SKM-1 (cell line): ENCODE measurements around the gene SPATA13.
"Not testable (repeated sequence)": the region's sequence is repeated elsewhere in the genome, so short reads cannot be mapped to it uniquely, and the experiment has no call there.

ENCODE experiments used
- DNase-seq: peaks from one replicate; lab custom pipeline; 2025; ENCODE audit not compliant: unreplicated experiment; lab: John Stamatoyannopoulos, UW

The SPATA13 gene

GRCh38 chr13:24194447-24194846, 33.9 kb downstream of the SPATA13 start:
- no peak for DNase-seq

GRCh38 chr13:24195626-24196025, 35.1 kb downstream of the SPATA13 start:
- DNase-seq: no peak

DNA sequence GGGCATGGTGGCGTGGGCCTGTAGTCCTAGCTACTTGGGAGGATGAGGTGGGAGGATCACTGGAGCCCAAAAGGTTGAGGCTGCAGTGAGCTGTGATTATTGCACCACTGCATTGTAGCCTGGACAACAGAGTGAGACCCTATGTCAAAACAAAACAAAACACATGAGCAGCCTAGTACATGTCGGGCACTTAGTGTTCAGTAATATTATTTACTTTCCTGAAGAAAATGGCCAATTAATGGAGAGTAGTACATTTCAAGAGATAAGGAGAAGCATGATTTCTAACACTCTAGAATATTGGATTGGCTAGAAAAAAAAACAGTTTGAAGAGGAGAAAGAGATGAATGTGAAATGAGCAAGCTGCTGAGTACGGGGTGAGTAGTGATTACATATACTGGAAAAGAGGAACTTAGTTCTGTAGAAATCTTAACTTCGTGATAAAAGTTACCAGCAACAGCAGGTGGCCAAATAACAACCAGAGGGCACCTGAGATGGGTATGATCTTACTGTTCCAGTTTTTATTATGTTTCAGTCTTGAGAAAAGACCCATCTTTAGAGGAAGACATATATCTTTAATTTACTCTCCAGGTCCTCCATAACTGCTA, 36.2 kb downstream of the SPATA13 start:
- DNase-seq: no peak

GRCh38 chr13:24199016-24199415, 38.5 kb downstream of the SPATA13 start:
- no peak for DNase-seq

- DNase-seq: no peak
Observed at GRCh38 chr13:24202215-24202614, 41.7 kb downstream of the SPATA13 start.

GRCh38 chr13:24203273-24203672, 42.8 kb downstream of the SPATA13 start:
- no peak for DNase-seq

GRCh38 chr13:24203811-24204210, 43.3 kb downstream of the SPATA13 start:
- no peak for DNase-seq

DNA sequence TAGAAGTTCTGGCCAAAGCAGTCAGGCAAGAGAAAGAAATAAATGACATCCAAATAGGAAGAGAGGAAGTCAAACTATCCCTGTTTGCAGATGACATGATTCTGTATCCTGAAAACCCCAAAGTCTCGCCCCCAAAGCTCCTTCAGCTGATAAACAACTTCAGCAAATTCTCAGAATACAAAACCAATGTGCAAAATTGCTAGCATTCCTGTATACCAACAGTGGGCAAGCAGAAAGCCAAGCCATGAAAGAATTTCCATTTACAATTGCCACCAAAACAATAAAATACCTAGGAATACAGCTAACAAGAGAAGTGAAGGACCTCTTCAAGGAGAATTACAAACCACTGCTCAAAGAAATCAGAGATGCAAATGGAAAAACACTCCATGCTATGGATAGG, 44.6 kb downstream of the SPATA13 start:
- not testable (repeated sequence) for DNase-seq

DNA sequence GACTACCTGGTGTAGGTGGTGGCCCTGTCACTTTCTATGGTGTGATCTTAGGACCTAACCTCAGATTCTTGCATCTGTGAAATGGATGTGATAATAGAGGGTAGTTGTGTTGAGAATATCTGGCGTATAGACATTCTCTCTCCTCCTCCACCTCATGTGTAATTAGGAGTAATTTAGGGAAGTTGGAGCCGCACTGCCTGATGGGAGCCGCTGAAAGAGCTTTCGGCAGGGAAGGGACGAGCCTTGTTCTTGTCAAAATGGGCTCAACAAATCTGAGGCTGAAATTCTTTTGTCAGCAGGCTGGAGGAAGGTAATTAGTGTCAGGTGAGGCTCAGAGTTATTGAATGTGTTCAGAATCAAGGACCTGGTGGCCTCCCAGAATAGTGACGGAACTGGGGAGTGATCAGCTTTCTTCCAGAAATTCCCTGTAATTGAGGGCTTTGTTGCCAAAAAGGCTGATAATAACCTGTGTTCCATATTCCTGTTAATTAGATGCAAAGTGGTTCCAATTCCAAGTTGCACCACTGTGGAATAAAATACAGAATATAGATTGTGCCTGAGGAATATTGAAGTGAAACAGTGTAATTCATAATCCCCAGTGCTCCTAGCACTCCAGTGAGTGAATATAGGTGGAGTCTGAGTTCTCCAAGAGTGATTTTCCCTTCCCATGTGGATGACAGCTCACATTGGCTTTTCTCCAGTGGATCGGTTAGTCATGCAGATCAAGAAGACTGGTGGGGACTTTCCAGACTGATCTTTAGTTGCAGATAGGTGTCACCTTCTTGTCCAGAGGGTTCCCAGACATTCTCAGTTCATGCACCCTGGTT, 47.5 kb downstream of the SPATA13 start:
- DNase-seq: no peak

DNA sequence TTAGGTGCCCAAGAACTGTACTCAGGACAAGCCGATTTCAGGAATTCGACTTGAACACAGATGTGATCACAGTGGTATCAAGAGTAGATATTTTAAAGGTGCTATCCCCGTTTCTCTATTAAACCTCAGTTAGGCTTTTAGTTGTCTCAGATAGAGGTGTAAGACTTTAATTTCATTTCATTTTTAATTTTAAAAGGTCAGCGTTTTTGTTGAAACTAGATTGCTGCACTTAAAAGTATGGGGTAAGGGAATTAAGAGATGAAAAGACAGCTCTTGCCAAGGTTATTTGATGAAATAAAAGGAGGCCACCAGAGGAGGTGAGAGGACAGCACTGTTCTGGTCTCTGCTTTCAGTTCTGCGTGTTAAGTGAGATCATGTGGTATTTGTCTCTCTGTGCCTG, 48.6 kb downstream of the SPATA13 start:
- DNase-seq: no peak

- DNase-seq: no peak
Observed at GRCh38 chr13:24212254-24212653, 51.7 kb downstream of the SPATA13 start.

DNA sequence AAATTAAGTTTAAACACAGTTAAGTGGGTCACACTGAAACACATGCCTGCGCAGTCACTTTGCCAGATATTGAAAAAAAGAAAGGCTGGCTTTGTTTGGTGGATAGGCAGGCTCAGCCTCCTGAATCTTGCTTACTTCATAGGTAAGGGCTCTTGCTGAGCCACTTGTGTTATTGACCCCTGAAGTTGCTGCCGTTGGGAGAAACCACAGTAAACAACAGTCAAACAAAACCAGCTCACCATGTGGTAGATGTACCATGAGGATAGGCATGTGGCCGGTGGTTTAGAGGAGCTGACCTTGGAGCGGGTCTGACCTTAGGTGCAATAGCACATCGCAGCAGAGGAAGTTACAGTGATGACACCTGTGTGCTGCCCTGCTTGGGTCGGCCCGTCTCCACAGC, 52.2 kb downstream of the SPATA13 start:
- no peak for DNase-seq

GRCh38 chr13:24213932-24214331, 53.4 kb downstream of the SPATA13 start:
- DNase-seq: no peak

DNA sequence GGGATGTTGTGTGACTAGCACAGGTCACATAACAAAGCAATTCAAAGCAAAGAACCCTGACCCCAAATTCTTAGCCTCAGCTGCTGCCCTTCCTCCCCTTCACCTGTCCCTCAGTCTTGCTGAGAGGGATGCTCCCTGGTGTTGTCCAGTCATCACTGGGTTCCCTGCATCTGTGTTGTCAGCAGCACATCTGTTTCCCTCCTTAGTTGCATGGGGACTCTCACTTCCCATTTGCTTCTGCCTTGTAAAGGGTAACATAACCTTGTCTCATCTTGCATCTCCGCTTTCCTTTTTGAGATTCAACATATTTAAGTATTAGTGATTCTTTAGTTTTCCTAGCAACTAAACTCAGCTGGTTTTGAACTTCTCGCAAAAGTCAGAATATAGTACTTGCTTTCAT, 54.0 kb downstream of the SPATA13 start:
- no peak for DNase-seq

GRCh38 chr13:24215126-24215525, 54.6 kb downstream of the SPATA13 start:
- no peak for DNase-seq

- no peak for DNase-seq
Observed at GRCh38 chr13:24215732-24216131, 55.2 kb downstream of the SPATA13 start.

DNA sequence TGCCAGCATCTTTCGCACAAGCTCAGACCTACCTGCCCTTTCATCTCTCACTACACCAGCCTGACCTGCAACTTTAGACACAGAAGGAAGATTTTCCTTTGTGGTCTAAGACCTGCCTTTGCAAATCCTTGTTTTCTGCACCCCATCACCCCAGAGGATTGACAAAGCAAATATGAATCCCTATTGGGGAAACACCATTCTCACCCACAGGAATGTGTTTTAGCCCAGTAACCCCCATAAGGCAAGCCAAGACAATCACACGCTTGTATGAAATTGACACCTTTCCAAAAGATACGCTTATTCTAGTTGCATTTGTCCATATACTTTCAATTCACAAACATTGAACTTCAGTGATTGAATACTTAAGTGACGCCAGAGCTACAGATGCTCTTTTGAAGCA, 55.7 kb downstream of the SPATA13 start:
- DNase-seq: no peak

DNA sequence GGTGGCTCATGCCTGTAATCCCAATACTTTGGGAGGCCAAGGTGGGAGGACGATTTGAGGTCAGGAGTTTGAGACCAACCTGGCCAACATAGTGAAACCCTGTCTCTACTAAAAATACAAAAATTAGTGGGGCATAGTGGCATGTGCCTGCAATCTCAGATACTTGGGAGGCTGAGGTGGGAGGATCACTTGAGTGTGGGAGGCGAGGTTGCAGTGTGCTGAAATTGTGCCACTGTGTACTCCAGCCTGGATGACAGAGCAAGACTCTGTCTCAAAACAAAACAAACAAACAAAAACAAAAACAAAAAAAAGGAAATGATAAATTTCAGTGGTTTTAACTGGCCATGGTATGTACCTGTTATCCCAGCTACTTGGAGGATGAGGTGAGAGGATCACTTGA, 56.3 kb downstream of the SPATA13 start:
- not testable (repeated sequence) for DNase-seq

GRCh38 chr13:24217601-24218281, 57.2 kb downstream of the SPATA13 start:
- DNase-seq: no peak

DNA sequence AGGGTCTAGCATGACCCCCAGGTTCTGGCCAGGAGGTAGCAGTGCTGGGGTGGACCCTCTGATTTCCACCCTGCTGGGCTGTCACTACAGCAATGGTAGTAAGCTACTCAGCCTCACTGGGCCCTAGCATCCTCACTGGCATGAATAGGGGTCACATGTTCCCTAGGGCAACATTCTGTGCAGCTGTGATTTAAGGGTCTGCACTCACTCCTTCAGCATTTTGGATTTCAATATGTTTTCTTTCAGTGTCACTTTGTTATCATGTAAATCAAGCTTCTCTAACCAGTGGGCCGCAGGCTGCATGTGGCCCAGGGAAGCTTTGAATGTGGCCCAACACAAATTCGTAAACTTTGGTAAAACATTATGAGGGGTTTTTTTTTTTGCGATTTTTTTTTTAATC, 57.8 kb downstream of the SPATA13 start:
- DNase-seq: no peak

GRCh38 chr13:24218977-24219376, 58.5 kb downstream of the SPATA13 start:
- DNase-seq: no peak

GRCh38 chr13:24220086-24220703, 59.7 kb downstream of the SPATA13 start:
- DNase-seq: peak; percentile 69
